ENCODE results near the gene ANKRD30A. TPM values are rescaled to one million over a fixed set of nuclear protein-coding genes. Genes with fewer than 3 reads are reported as not detected.

The ANKRD30A gene
- total RNA-seq, 1 experiment from 2014 or later = not detected

- Histone ChIP-seq H3K27me3 (ENCODE audit: insufficient read depth, low read length) (no peaks in the 10 kb centered on the region), H3K4me2 (ENCODE audit: low read length) (no peak overlapping the region), H2AFZ (ENCODE audit: low read depth, low read length, poor library complexity, severe bottlenecking) (no peak overlapping the region), H3K4me3 (replicated peaks in 1 of 2; ENCODE audit: low read depth in 1 of 2, low read length in 2 of 2) (no peak overlapping the region), H3K9ac (ENCODE audit: low read length) (no peak overlapping the region), H3K79me2 (ENCODE audit: insufficient read depth, low read length) (no peaks in the 10 kb centered on the region), H3K4me1 (ENCODE audit: control insufficient read depth in 1 of 2, insufficient read depth in 2 of 2, low read length in 2 of 2) (no peaks in the 10 kb centered on the region), H3K36me3 (ENCODE audit: control insufficient read depth in 1 of 2, insufficient read depth in 2 of 2, low read length in 2 of 2) (no peaks in the 10 kb centered on the region), H3K9me3 (ENCODE audit: control insufficient read depth in 1 of 2, insufficient read depth in 1 of 2, low read depth in 1 of 2, low read length in 2 of 2) (peaks cover 5 to 16% of the 10 kb centered on the region in 2 experiments; a peak in 2 of 4 replicates), H3K27ac (ENCODE audit: low read depth, low read length) (no peak overlapping the region), H4K20me1 (ENCODE audit: insufficient read depth) (no peaks in the 10 kb centered on the region), H3K9me2 (ENCODE audit: insufficient read depth) (no peaks in the 10 kb centered on the region)
- BruUV-seq (replicated peaks) = no TSS peak
- ChIA-PET CTCF (no interaction called here), POLR2A (no interaction called here), RAD21 (ENCODE audit: low non-redundant PET in 1 of 2, low total read pairs in 2 of 2, uncharacterized antibody in 2 of 2, unreplicated experiment in 2 of 2) (no interaction called here)
- intact Hi-C loops (cut with micrococcal nuclease) = no loop called here
- TF ChIP-seq FOSL1 (IDR thresholded peaks at IDR 0.05; ENCODE audit: low read depth) (no peak), SRF (IDR thresholded peaks at IDR 0.05; ENCODE audit: low read depth) (no peak), REST (IDR thresholded peaks at IDR 0.05; ENCODE audit: low read depth) (no peak), YY1 (IDR thresholded peaks at IDR 0.05; ENCODE audit: extremely low read depth, insufficient replicate concordance, low read depth, low read length) (no peak), ZFX (IDR thresholded peaks at IDR 0.05) (no peak), SIN3A (IDR thresholded peaks at IDR 0.05; ENCODE audit: low read depth) (no peak), CBX3 (IDR thresholded peaks at IDR 0.05; ENCODE audit: low read depth) (no peak), EGR1 (IDR thresholded peaks at IDR 0.05; ENCODE audit: low read depth) (no peak), RAD21 (IDR thresholded peaks at IDR 0.05; ENCODE audit: low read depth) (no peak), POLR2A (IDR thresholded peaks at IDR 0.05; ENCODE audit: borderline replicate concordance, extremely low read depth, insufficient read depth, insufficient read length) (no peak), JUND (IDR thresholded peaks at IDR 0.05) (no peak), EZH2 (IDR thresholded peaks at IDR 0.05) (no peak), CEBPB (IDR thresholded peaks at IDR 0.05; ENCODE audit: low read depth) (no peak), POLR2AphosphoS5 (IDR thresholded peaks at IDR 0.05; ENCODE audit: low read depth, low read length) (no peak), TCF7L2 (IDR thresholded peaks at IDR 0.05; ENCODE audit: borderline replicate concordance, extremely low read depth, insufficient read depth, insufficient read length) (no peak), ATF3 (IDR thresholded peaks at IDR 0.05) (no peak), ZNF274 (IDR thresholded peaks at IDR 0.05; ENCODE audit: low read depth, low read length) (no peak)
- ATAC-seq = no peak
- no peak for DNase-seq (ENCODE audit: low read depth, low spot score)
Measured at GRCh38 chr10:37314862-37315261, 189.5 kb downstream of the ANKRD30A start.
